GM21390 (cell line): ENCODE measurements around the gene SVOPL.

Experiments
- ATAC-seq: cut with Tn5 transposase; IDR thresholded peaks from one replicate; pipeline ENCODE4 v1.9.1; 2021; ENCODE audit not compliant: unreplicated experiment

SVOPL gene

GRCh38 chr7:138662076-138662990 is 38.8 kb downstream of the SVOPL start:
- no peak for ATAC-seq

- no peak for ATAC-seq
Measured at GRCh38 chr7:138661069-138661635, 40.0 kb downstream of the SVOPL start.

- no peak for ATAC-seq
Measured at GRCh38 chr7:138658889-138659288, 42.3 kb downstream of the SVOPL start.

- no peak for ATAC-seq
Measured at GRCh38 chr7:138657854-138658386, 43.2 kb downstream of the SVOPL start.

- no peak for ATAC-seq
Measured at GRCh38 chr7:138656952-138657351, 44.2 kb downstream of the SVOPL start.

- ATAC-seq = no peak
Measured at GRCh38 chr7:138654616-138655015, 46.5 kb downstream of the SVOPL start.

- ATAC-seq = no peak
Measured at GRCh38 chr7:138649506-138649905, 51.7 kb downstream of the SVOPL start.

GRCh38 chr7:138645284-138645683 is 55.9 kb downstream of the SVOPL start:
- ATAC-seq = no peak

- no peak for ATAC-seq
Measured at GRCh38 chr7:138632826-138633602, 68.1 kb downstream of the SVOPL start.

GRCh38 chr7:138632384-138632783 is 68.8 kb downstream of the SVOPL start:
- no peak for ATAC-seq

GRCh38 chr7:138630059-138630610 is 71.0 kb downstream of the SVOPL start:
- no peak for ATAC-seq

- ATAC-seq = no peak
Measured at GRCh38 chr7:138627361-138627760, 73.8 kb downstream of the SVOPL start.

- ATAC-seq = no peak
Measured at GRCh38 chr7:138626846-138627245, 74.3 kb downstream of the SVOPL start.

GRCh38 chr7:138625849-138626230 is 75.3 kb downstream of the SVOPL start:
- ATAC-seq = no peak

GRCh38 chr7:138625084-138625848 is 75.9 kb downstream of the SVOPL start:
- ATAC-seq = no peak

- no peak for ATAC-seq
Measured at GRCh38 chr7:138622841-138623240, 78.3 kb downstream of the SVOPL start.

GRCh38 chr7:138618933-138619332 is 82.2 kb downstream of the SVOPL start:
- ATAC-seq = no peak

GRCh38 chr7:138618506-138618905 is 82.7 kb downstream of the SVOPL start:
- ATAC-seq = no peak

- no peak for ATAC-seq
Measured at GRCh38 chr7:138616085-138616484, 85.1 kb downstream of the SVOPL start.

- no peak for ATAC-seq
Measured at GRCh38 chr7:138613630-138614029, 87.5 kb downstream of the SVOPL start.
